Measurements from ENCODE around the gene ST3GAL2. TPM values are rescaled to one million over a fixed set of nuclear protein-coding genes. Genes with fewer than 3 reads are reported as not detected.

Gene ST3GAL2
- total RNA-seq, 2 experiments from 2014 or later, result 44.6 to 61.0 TPM

DNA sequence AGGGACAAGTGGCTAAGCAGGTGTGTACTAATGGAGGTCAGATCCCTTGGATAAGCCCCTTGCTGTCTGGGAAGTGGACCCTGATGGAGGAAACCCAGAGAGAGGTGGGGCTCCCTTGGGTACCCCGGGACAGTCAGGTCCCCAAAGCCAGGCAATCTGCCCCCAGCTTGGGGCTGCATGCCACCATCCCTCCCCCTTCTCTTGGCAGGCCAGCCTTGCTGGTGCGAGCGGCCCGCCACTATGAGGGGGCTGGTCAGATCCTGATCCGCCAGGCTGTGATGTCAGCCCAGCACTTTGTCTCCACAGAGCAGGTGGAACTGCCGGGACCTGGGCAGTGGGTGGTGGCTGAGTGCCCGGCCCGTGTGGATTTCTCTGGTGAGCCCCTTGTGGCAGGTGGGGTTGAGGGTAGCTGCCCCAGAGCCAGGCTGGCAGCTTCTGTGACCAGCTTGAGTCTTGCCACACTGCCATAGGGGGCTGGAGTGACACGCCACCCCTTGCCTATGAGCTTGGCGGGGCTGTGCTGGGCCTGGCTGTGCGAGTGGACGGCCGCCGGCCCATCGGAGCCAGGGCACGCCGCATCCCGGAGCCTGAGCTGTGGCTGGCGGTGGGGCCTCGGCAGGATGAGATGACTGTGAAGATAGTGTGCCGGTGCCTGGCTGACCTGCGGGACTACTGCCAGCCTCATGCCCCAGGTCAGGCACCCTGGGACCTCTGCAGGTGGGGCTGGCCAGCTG, 35.6 kb upstream of the ST3GAL2 start:
- no peaks in the 10 kb centered on the region for H3K4me1 ChIP-seq (ENCODE audit: insufficient read depth, low read length, poor library complexity, severe bottlenecking)
- BruUV-seq (replicated peaks), result no TSS peak

GRCh38 chr16:70473446-70474319, 34.8 kb upstream of the ST3GAL2 start:
- ChIA-PET POLR2A (no interaction called here), CTCF (ENCODE audit: unreplicated experiment) (no interaction called here)
- no peaks in the 10 kb centered on the region for H4K20me1 ChIP-seq (ENCODE audit: insufficient read depth, low read length)
- no peak overlapping the region for H3K4me2 ChIP-seq (ENCODE audit: low read length)
- peaks cover 7% of the 10 kb centered on the region; the same call in 1 of the 2 replicates for H3K36me3 ChIP-seq (ENCODE audit: insufficient read depth, low read length)
- H3K4me1 ChIP-seq (ENCODE audit: insufficient read depth, low read length, poor library complexity, severe bottlenecking), result no peaks in the 10 kb centered on the region
- TF ChIP-seq, protein P1, sequence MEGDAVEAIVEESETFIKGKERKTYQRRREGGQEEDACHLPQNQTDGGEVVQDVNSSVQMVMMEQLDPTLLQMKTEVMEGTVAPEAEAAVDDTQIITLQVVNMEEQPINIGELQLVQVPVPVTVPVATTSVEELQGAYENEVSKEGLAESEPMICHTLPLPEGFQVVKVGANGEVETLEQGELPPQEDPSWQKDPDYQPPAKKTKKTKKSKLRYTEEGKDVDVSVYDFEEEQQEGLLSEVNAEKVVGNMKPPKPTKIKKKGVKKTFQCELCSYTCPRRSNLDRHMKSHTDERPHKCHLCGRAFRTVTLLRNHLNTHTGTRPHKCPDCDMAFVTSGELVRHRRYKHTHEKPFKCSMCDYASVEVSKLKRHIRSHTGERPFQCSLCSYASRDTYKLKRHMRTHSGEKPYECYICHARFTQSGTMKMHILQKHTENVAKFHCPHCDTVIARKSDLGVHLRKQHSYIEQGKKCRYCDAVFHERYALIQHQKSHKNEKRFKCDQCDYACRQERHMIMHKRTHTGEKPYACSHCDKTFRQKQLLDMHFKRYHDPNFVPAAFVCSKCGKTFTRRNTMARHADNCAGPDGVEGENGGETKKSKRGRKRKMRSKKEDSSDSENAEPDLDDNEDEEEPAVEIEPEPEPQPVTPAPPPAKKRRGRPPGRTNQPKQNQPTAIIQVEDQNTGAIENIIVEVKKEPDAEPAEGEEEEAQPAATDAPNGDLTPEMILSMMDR (conservative IDR thresholded peaks at IDR 0.05; ENCODE audit: low read length), result peak; percentile 37; the same call in 1 of the 2 replicates
- TF ChIP-seq EZH2phosphoT487 (IDR thresholded peaks at IDR 0.05; ENCODE audit: borderline replicate concordance, low read depth, low read length), result no peak
- H3K4me3 ChIP-seq (ENCODE audit: low read depth, low read length, poor library complexity, severe bottlenecking), result no peak overlapping the region
- peak; percentile 40 for DNase-seq (ENCODE audit: low spot score)
- intact Hi-C loops (cut with micrococcal nuclease; ENCODE audit: unreplicated experiment), result loop anchor here (5.0 kb wide), 1 partner anchor 91 kb away; no protein-coding TSS in a partner anchor
- no peak overlapping the region for H2AFZ ChIP-seq (ENCODE audit: low read length)
- H3K27ac ChIP-seq (ENCODE audit: low read depth, low read length, poor library complexity, severe bottlenecking), result no peak overlapping the region
- H3K9me3 ChIP-seq (ENCODE audit: low read length), result no peaks in the 10 kb centered on the region
- H3K9me2 ChIP-seq (ENCODE audit: insufficient read depth, low read length), result no peaks in the 10 kb centered on the region
- H3K79me2 ChIP-seq (ENCODE audit: insufficient read depth, low read depth, low read length), result no peaks in the 10 kb centered on the region
- BruUV-seq (replicated peaks), result no TSS peak

More for the DNA sequence above, 35.6 kb upstream of the ST3GAL2 start:
- Histone ChIP-seq H4K20me1 (ENCODE audit: insufficient read depth, low read length) (no peaks in the 10 kb centered on the region), H3K9me3 (ENCODE audit: low read length) (no peaks in the 10 kb centered on the region), H3K4me2 (ENCODE audit: low read length) (no peak overlapping the region), H2AFZ (ENCODE audit: low read length) (no peak overlapping the region), H3K36me3 (ENCODE audit: insufficient read depth, low read length) (peaks cover 13% of the 10 kb centered on the region; the same call in 1 of the 2 replicates), H3K79me2 (ENCODE audit: insufficient read depth, low read depth, low read length) (no peaks in the 10 kb centered on the region), H3K4me3 (ENCODE audit: low read depth, low read length, poor library complexity, severe bottlenecking) (no peak overlapping the region), H3K9me2 (ENCODE audit: insufficient read depth, low read length) (no peaks in the 10 kb centered on the region), H3K27ac (ENCODE audit: low read depth, low read length, poor library complexity, severe bottlenecking) (no peak overlapping the region)
- POLR2A ChIA-PET, result no interaction called here
- DNase-seq (ENCODE audit: low spot score), result no peak
- CTCF ChIA-PET (ENCODE audit: unreplicated experiment), result no interaction called here
- intact Hi-C loops (cut with micrococcal nuclease; ENCODE audit: unreplicated experiment), result loop anchor here (5.0 kb wide), 1 partner anchor 92 kb away; no protein-coding TSS in a partner anchor
- TF ChIP-seq, protein P1 (conservative IDR thresholded peaks at IDR 0.05; ENCODE audit: low read length), result no peak
- TF ChIP-seq EZH2phosphoT487 (IDR thresholded peaks at IDR 0.05; ENCODE audit: borderline replicate concordance, low read depth, low read length), result no peak

Data from OCI-LY7 (cell line).